AG09309 (cell line): Measurements from ENCODE around the gene ESR2.

Experiments used
- DNase-seq: peaks from one replicate; pipeline ENCODE4 v3.0.0-alpha.2; 2010; ENCODE audit warnings: low read depth
- H3K4me3 ChIP-seq: 2 replicates; pipeline ENCODE4 v1.5.1; 2011; ENCODE audit warnings: mild to moderate bottlenecking, low read depth, low read length, moderate library complexity; ENCODE audit not compliant: control insufficient read depth
- TF ChIP-seq, protein P1 (sequence below): IDR thresholded peaks from 2 replicates; pipeline ENCODE4 v1.5.1; 2011; ENCODE audit warnings: mild to moderate bottlenecking, low read depth, low read length, inconsistent platforms; ENCODE audit not compliant: insufficient read depth, control insufficient read depth; ENCODE audit errors: missing control alignments

Gene ESR2

DNA sequence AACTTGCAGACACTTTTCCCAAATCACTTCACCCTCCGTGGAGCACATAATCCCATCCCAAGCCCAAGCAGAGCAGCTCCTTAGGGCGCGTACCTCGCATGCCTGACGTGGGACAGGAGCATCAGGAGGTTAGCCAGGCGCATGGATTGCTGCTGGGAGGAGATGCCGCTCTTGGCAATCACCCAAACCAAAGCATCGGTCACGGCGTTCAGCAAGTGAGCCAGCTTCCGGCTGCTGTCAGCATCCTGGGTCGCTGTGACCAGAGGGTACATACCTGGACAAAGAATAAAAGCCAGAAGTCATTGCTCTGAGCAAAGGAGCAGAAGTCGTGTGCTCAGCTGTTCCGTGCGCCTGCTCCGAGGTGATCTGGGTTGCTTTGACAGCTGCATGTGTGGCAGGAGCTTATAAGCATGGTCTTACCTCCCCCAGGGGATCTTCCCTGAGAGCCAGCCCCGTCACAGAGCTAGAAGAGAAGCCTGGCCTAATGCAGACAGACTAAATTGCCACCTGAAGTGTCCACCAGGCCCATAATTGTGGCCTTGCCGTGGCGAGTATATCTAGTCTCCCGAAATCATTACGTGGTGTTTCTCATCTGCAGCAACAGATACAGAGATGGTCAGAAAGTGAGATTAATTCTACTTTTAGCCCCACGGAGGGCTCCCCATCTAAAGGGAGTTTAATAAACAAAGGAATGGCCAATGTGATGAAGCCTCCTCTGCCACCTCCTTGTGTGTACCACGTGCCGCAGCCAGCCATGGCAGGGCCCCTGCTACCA, 59.1 kb downstream of the ESR2 start:
- TF ChIP-seq, protein P1, sequence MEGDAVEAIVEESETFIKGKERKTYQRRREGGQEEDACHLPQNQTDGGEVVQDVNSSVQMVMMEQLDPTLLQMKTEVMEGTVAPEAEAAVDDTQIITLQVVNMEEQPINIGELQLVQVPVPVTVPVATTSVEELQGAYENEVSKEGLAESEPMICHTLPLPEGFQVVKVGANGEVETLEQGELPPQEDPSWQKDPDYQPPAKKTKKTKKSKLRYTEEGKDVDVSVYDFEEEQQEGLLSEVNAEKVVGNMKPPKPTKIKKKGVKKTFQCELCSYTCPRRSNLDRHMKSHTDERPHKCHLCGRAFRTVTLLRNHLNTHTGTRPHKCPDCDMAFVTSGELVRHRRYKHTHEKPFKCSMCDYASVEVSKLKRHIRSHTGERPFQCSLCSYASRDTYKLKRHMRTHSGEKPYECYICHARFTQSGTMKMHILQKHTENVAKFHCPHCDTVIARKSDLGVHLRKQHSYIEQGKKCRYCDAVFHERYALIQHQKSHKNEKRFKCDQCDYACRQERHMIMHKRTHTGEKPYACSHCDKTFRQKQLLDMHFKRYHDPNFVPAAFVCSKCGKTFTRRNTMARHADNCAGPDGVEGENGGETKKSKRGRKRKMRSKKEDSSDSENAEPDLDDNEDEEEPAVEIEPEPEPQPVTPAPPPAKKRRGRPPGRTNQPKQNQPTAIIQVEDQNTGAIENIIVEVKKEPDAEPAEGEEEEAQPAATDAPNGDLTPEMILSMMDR: no peak
- no peak for DNase-seq
- H3K4me3 ChIP-seq: no peak overlapping the region

DNA sequence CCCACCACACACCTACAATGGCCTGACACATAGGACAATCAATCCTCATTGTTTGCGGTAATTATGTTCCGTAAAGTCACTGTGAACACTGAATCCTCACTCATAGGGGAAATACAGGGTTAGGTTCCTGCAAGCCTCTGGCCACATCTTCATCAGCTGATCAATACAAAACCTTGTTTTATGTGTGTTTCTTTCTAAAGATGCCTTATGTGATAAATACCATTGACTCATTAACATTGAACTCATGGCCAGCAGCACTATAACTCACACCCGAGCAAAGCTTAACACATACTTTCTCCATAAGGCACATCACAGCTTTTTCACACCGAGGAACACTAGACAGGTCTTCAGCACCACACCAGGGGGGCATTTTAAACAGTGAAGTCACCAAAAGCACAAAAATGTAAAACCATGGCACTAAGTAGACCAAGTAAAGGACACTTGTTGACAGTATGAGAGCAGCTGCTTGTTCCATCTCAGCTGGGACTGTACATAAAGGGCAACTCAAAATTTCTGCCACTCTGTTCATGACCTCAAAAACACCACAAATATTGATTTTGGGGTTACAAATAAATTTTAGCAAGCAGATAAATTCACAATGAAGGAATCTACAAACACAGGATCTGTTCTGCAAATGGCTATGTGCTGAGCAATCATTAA, 60.5 kb downstream of the ESR2 start:
- no peak overlapping the region for H3K4me3 ChIP-seq
- no peak for DNase-seq
- TF ChIP-seq, protein P1: no peak

DNA sequence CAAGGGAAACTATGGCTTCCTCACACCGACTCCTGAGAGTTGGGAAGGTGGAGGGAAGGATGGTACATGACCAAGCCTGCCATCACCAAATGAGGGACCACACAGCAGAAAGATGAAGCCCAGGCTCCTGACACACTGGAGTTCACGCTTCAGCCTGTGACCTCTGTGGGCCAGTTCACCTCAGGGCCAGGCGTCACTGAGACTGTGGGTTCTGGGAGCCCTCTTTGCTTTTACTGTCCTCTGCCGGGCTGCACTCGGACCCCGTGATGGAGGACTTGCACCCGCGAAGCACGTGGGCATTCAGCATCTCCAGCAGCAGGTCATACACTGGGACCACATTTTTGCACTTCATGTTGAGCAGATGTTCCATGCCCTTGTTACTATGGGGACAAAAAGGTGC, 61.2 kb downstream of the ESR2 start:
- no peak for DNase-seq
- H3K4me3 ChIP-seq: no peak overlapping the region
- TF ChIP-seq, protein P1: no peak

DNA sequence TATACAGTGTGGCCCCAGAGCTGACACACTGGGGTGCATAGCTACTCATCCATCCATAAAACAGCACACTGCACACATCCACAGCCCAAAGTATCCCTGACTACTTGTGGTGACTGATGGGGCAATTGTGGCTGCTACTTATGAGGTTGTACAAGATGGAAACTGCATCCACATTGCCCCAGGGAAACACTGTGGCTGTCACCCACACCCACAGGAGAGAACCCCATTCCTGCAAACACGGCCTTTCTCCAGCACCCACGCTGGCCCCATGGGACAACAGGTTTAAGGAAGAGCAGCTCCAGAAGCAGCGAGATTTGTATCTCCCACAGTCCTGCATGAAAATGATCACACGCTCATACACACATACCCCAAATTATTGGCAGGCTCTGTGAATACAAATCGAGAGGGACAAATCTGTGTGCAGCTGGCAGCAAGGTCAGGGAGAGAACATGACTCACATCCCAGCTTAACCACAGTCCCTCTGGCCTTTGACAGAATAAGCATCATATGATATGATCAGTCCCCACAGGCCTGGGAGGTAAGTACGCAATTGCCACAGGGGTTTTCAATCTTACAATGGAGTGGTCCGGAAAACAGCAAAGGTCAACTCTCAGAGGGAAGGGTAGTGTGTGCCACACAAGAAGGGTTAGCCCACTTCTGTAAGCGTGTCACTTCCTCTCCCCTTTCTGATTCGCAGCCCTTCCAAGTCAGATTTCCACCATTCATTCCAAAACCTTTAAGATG, 61.9 kb downstream of the ESR2 start:
- peak; percentile 67 for DNase-seq
- TF ChIP-seq, protein P1: no peak
- no peak overlapping the region for H3K4me3 ChIP-seq

DNA sequence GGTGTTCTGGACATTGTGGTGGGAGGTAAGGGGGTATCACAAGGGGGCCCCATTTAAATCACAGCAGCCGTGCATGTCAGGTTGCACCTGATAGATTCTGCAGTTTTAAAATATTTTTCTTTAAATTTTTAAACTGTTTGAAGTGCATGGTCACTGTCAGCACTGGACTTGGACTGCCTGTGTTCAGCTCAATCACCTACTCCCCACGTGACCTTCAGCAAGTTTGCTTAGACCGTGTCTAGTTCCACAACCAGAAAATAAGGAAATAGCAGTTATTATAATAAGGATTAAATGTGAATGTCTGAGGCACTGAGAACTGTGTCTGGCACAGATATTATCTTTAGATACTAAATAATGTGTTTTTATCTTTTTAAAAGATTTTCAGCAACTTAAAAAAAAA, 64.7 kb downstream of the ESR2 start:
- H3K4me3 ChIP-seq: no peak overlapping the region
- DNase-seq: no peak
- TF ChIP-seq, protein P1: no peak

DNA sequence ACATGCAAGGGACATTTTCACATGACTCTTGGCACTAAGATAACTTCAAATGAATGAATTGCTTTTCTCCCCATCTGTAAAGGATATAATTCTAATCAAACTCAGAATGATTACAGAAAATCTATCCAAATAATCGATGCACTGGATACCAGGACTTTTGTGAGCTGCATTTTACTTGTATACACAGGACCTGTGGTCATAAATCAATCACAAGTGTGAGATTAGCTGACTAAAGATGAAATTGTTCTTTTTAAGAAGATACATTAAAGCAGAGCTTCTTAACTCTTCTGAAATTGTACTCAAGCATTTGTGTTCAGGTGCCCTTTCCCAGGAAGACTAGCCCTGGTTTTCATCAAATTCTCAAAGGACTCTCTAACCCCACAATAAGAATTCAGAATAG, 66.3 kb downstream of the ESR2 start:
- TF ChIP-seq, protein P1: no peak
- H3K4me3 ChIP-seq: no peak overlapping the region
- DNase-seq: no peak
